HCT116 (cell line): ENCODE measurements around the gene PDE4D. TPM values are rescaled to one million over a fixed set of nuclear protein-coding genes. Genes with fewer than 3 reads are reported as not detected.

ENCODE experiments used
- ATAC-seq: fragments of 200-7000 bp; cut with Tn5 transposase; 2 replicates; pipeline ENCODE4 v1.9.1; 2020; ENCODE audit warnings: mild to moderate bottlenecking, moderate library complexity
- BruUV-seq: library from RNA; stranded (reverse); fragments of 400-500 nt; replicated peaks from 2 replicates; lab custom pipeline; 2021; lab: Mats Ljungman, UMichigan
- CTCF ChIA-PET: fragments of 300-600 bp; sonication (Branson Sonifier 250); formaldehyde crosslinking; loops from one replicate; lab custom pipeline; 2021; ENCODE audit warnings: antibody characterized with exemption; lab: Charles Lee
- POLR2A ChIA-PET: fragments of 300-600, 350-600 bp; sonication (Branson Sonifier 250); formaldehyde crosslinking; loops from one replicate; lab custom pipeline; 2021; ENCODE audit warnings: antibody characterized with exemption; lab: Charles Lee
- RAD21 ChIA-PET, 2 experiments: fragments of 300-600 bp; sonication (Branson Sonifier 250); formaldehyde crosslinking; loops; one replicate each; lab custom pipeline; 2023; ENCODE audit warnings: low total read pairs in 2 of 2; ENCODE audit not compliant: uncharacterized antibody in 2 of 2, unreplicated experiment in 2 of 2, low non-redundant PET in 1 of 2; lab: Charles Lee
- DNase-seq: peaks from one replicate; pipeline ENCODE4 v3.0.0-alpha.2; 2010; ENCODE audit warnings: low read depth, low spot score
- H2AFZ ChIP-seq: fragments of 200-600 bp; shearing (Covaris generic), sonication (generic); 2 replicates; pipeline ENCODE4 v1.6.1; 2017; ENCODE audit warnings: low read depth, mixed run types, mixed read lengths, antibody characterized with exemption, low read length; ENCODE audit not compliant: poor library complexity, severe bottlenecking
- H3K27ac ChIP-seq: 2 replicates; pipeline ENCODE4 v1.5.1; 2012; ENCODE audit warnings: low read depth, low read length
- H3K27me3 ChIP-seq: fragments of 200-600 bp; sonication (generic); 2 replicates; pipeline ENCODE4 v1.6.1; 2016; ENCODE audit warnings: mixed run types, low read length, mixed read lengths; ENCODE audit not compliant: insufficient read depth
- H3K36me3 ChIP-seq, 2 experiments: fragments of 200-500 bp in 1 of 2; fragments of 200-600 bp in 1 of 2; sonication (Bioruptor generic) in 1 of 2; sonication (generic) in 1 of 2; 2 replicates each; pipeline versions ENCODE4 v1.5.1 to v1.6.1; 2014 to 2016; ENCODE audit warnings: low read length in 2 of 2, inconsistent platforms in 1 of 2, mixed read lengths in 1 of 2, mixed run types in 1 of 2; ENCODE audit not compliant: insufficient read depth in 2 of 2, control insufficient read depth in 1 of 2
- H3K4me1 ChIP-seq, 2 experiments: fragments of 200-600 bp in 1 of 2; sonication (generic) in 1 of 2; 2 replicates each; pipeline versions ENCODE4 v1.5.1 to v1.6.1; 2012 to 2017; ENCODE audit warnings: low read length in 2 of 2, inconsistent platforms in 1 of 2, mild to moderate bottlenecking in 1 of 2, mixed read lengths in 1 of 2, mixed run types in 1 of 2, moderate library complexity in 1 of 2; ENCODE audit not compliant: insufficient read depth in 2 of 2, control insufficient read depth in 1 of 2
- H3K4me2 ChIP-seq: fragments of 200-600 bp; sonication (generic); 2 replicates; pipeline ENCODE4 v1.6.1; 2017; ENCODE audit warnings: mixed run types, low read length, mixed read lengths
- H3K4me3 ChIP-seq, 2 experiments: fragments of 200-600 bp in 1 of 2; sonication (generic) in 1 of 2; replicated peaks in 1 of 2; 2 replicates each; pipeline ENCODE4 v1.5.1; 2011 to 2016; ENCODE audit warnings: low read length in 2 of 2, control low read depth in 1 of 2, low read depth in 1 of 2, mild to moderate bottlenecking in 1 of 2, mixed read lengths in 1 of 2, mixed run types in 1 of 2
- H3K79me2 ChIP-seq: fragments of 200-600 bp; sonication (generic); 2 replicates; pipeline ENCODE4 v1.6.1; 2017; ENCODE audit warnings: mild to moderate bottlenecking, mixed run types, low read length, moderate library complexity, mixed read lengths; ENCODE audit not compliant: insufficient read depth
- H3K9ac ChIP-seq: fragments of 200-600 bp; sonication (generic); 2 replicates; pipeline ENCODE4 v1.6.1; 2016; ENCODE audit warnings: low read length, mixed read lengths
- H3K9me2 ChIP-seq: fragments of 200-600 bp; sonication (generic), shearing (Covaris generic); 2 replicates; pipeline ENCODE4 v1.6.1; 2017; ENCODE audit warnings: mixed run types, mild to moderate bottlenecking, moderate library complexity; ENCODE audit not compliant: insufficient read depth
- H3K9me3 ChIP-seq, 2 experiments: fragments of 200-500 bp in 1 of 2; fragments of 200-600 bp in 1 of 2; sonication (Bioruptor generic) in 1 of 2; sonication (generic) in 1 of 2; 2 replicates each; pipeline ENCODE4 v1.6.1; 2014 to 2017; ENCODE audit warnings: low read length in 2 of 2, mixed read lengths in 2 of 2, inconsistent platforms in 1 of 2, low read depth in 1 of 2, mild to moderate bottlenecking in 1 of 2, mixed run types in 1 of 2, moderate library complexity in 1 of 2; ENCODE audit not compliant: control insufficient read depth in 1 of 2, insufficient read depth in 1 of 2
- H4K20me1 ChIP-seq: fragments of 200-600 bp; sonication (generic), shearing (Covaris generic); 2 replicates; pipeline ENCODE4 v1.6.1; 2017; ENCODE audit warnings: mixed run types, mild to moderate bottlenecking, moderate library complexity; ENCODE audit not compliant: insufficient read depth
- CBX3 ChIP-seq: IDR thresholded peaks from 2 replicates; pipeline ENCODE4 v1.6.1; 2012; ENCODE audit warnings: low read depth
- CEBPB ChIP-seq: IDR thresholded peaks from 2 replicates; pipeline ENCODE4 v1.6.1; 2012; ENCODE audit warnings: low read depth
- EGR1 ChIP-seq: IDR thresholded peaks from 2 replicates; pipeline ENCODE4 v1.6.1; 2012; ENCODE audit warnings: low read depth
- ELF1 ChIP-seq: IDR thresholded peaks from 2 replicates; pipeline ENCODE4 v1.6.1; 2012; ENCODE audit warnings: low read depth, borderline replicate concordance
- EZH2 ChIP-seq: fragments of 200-600 bp; sonication (generic); IDR thresholded peaks from 2 replicates; pipeline ENCODE4 v1.6.1; 2017; ENCODE audit warnings: antibody characterized with exemption, mixed run types
- FOSL1 ChIP-seq: IDR thresholded peaks from 2 replicates; pipeline ENCODE4 v1.6.1; 2012; ENCODE audit warnings: low read depth
- JUND ChIP-seq: IDR thresholded peaks from 2 replicates; pipeline ENCODE4 v1.6.1; 2012
- POLR2AphosphoS5 ChIP-seq: IDR thresholded peaks from 2 replicates; pipeline ENCODE4 v1.6.1; 2011; ENCODE audit warnings: mild to moderate bottlenecking, low read depth, low read length, moderate library complexity
- RAD21 ChIP-seq: IDR thresholded peaks from 2 replicates; pipeline ENCODE4 v1.6.1; 2012; ENCODE audit warnings: low read depth, mild to moderate bottlenecking
- SIN3A ChIP-seq: IDR thresholded peaks from 2 replicates; pipeline ENCODE4 v1.6.1; 2012; ENCODE audit warnings: low read depth
- SP1 ChIP-seq: IDR thresholded peaks from 2 replicates; pipeline ENCODE4 v1.6.1; 2012; ENCODE audit warnings: low read depth
- SRF ChIP-seq: IDR thresholded peaks from 2 replicates; pipeline ENCODE4 v1.6.1; 2012; ENCODE audit warnings: low read depth
- YY1 ChIP-seq: IDR thresholded peaks from 2 replicates; pipeline ENCODE4 v1.6.1; 2011; ENCODE audit warnings: low read length, low read depth, moderate library complexity, mild to moderate bottlenecking; ENCODE audit not compliant: insufficient replicate concordance; ENCODE audit errors: extremely low read depth
- ZFX ChIP-seq: fragments of 450-650 bp; IDR thresholded peaks from 2 replicates; pipeline ENCODE4 v1.6.1; 2017
- ZNF274 ChIP-seq: fragments of 200-500 bp; sonication (Bioruptor generic); IDR thresholded peaks from 2 replicates; pipeline ENCODE4 v1.6.1; 2014; ENCODE audit warnings: mild to moderate bottlenecking, low read depth, low read length, inconsistent platforms
- intact Hi-C: fragments of 100-400 bp; cut with micrococcal nuclease; formaldehyde crosslinking; loops from 2 replicates; pipeline ENCODE4 v1.10.0; 2022
- total RNA-seq: library from RNA; stranded (reverse); gene quantifications from one replicate; pipeline ENCODE4 v1.2.1, GENCODE V29; 2021; ENCODE audit not compliant: unreplicated experiment
- TF ChIP-seq, protein P1 (sequence below): IDR thresholded peaks from 2 replicates; pipeline ENCODE4 v1.6.1; 2012
- TF ChIP-seq, protein P2 (sequence below): IDR thresholded peaks from 2 replicates; pipeline ENCODE4 v1.6.1; 2012
- TF ChIP-seq, protein P3 (sequence below): IDR thresholded peaks from 2 replicates; pipeline ENCODE4 v1.6.1; 2012; ENCODE audit warnings: low read depth

The PDE4D gene
- total RNA-seq, 1 experiment from 2014 or later, result 1.1 TPM

DNA sequence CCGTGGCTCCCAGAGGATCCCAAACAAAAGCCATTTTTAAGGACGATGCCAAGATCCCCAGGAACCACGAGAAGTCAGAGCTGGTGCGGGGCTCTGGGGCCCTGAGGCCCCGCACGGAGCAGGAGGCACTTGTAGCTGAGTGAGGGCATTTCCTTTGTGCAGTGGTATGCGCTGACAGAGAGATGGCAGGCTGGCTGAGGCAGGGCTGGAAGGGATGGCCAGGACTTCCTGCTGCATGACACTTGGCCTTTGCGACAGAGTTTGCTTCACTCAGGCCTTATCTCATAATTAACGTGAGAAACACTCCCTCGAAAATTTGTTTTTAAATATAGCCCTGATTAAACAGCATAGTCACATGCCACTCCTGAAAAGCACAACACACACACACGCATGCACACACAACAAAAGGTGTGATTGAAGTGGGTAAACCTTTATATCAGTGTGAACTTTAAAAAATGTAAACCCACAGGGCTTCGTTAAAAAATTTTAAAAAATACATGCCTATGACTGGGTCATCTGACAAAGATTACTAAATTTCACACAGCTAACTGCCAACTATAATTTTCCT, 536.6 kb downstream of the PDE4D start:
- DNase-seq, result no peak
- no peak overlapping the region for H3K4me3 ChIP-seq
- no peak overlapping the region for H3K27ac ChIP-seq
- no peaks in the 10 kb centered on the region for H3K9me2 ChIP-seq
- BruUV-seq, result no TSS peak
- H3K4me2 ChIP-seq, result no peak overlapping the region
- no peaks in the 10 kb centered on the region for H3K79me2 ChIP-seq
- H3K36me3 ChIP-seq, result no peaks in the 10 kb centered on the region
- TF ChIP-seq YY1 (no peak), CEBPB (no peak), JUND (no peak), SIN3A (no peak), EZH2 (no peak), POLR2AphosphoS5 (no peak), SP1 (no peak), ELF1 (no peak), ZNF274 (no peak), ZFX (no peak), RAD21 (no peak), EGR1 (no peak), CBX3 (no peak), FOSL1 (no peak), SRF (no peak)
- TF ChIP-seq, protein P1, sequence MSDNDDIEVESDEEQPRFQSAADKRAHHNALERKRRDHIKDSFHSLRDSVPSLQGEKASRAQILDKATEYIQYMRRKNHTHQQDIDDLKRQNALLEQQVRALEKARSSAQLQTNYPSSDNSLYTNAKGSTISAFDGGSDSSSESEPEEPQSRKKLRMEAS, result no peak
- TF ChIP-seq, protein P2, sequence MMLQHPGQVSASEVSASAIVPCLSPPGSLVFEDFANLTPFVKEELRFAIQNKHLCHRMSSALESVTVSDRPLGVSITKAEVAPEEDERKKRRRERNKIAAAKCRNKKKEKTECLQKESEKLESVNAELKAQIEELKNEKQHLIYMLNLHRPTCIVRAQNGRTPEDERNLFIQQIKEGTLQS, result no peak
- TF ChIP-seq, protein P3, sequence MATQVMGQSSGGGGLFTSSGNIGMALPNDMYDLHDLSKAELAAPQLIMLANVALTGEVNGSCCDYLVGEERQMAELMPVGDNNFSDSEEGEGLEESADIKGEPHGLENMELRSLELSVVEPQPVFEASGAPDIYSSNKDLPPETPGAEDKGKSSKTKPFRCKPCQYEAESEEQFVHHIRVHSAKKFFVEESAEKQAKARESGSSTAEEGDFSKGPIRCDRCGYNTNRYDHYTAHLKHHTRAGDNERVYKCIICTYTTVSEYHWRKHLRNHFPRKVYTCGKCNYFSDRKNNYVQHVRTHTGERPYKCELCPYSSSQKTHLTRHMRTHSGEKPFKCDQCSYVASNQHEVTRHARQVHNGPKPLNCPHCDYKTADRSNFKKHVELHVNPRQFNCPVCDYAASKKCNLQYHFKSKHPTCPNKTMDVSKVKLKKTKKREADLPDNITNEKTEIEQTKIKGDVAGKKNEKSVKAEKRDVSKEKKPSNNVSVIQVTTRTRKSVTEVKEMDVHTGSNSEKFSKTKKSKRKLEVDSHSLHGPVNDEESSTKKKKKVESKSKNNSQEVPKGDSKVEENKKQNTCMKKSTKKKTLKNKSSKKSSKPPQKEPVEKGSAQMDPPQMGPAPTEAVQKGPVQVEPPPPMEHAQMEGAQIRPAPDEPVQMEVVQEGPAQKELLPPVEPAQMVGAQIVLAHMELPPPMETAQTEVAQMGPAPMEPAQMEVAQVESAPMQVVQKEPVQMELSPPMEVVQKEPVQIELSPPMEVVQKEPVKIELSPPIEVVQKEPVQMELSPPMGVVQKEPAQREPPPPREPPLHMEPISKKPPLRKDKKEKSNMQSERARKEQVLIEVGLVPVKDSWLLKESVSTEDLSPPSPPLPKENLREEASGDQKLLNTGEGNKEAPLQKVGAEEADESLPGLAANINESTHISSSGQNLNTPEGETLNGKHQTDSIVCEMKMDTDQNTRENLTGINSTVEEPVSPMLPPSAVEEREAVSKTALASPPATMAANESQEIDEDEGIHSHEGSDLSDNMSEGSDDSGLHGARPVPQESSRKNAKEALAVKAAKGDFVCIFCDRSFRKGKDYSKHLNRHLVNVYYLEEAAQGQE, result no peak
- TF ChIP-seq, all 23 proteins: peak for 0
- intact Hi-C loops, result no loop called here
- Histone ChIP-seq H3K4me1 (no peaks in the 10 kb centered on the region), H4K20me1 (no peaks in the 10 kb centered on the region), H3K27me3 (peaks cover 29% of the 10 kb centered on the region), H2AFZ (no peak overlapping the region), H3K9ac (no peak overlapping the region), H3K9me3 (no peaks in the 10 kb centered on the region)
- POLR2A ChIA-PET, result no interaction called here
- RAD21 ChIA-PET, result no interaction called here
- ATAC-seq, result no peak
- CTCF ChIA-PET, result interaction anchor here (2.7 kb wide), 1 partner anchor 11 kb away, joined by 11 read pairs; no protein-coding TSS in a partner anchor
